BE2C (cell line): Measurements from ENCODE around the gene BCL2L1.
A peak's percentile ranks its signal among the peaks of the same experiment; 100 is the strongest.
"Not testable (repeated sequence)": the region's sequence is repeated elsewhere in the genome, so short reads cannot be mapped to it uniquely, and the experiment has no call there.

Experiments used
- DNase-seq: peaks from one replicate; pipeline ENCODE4 v3.0.0-alpha.2; 2020
- H3K27me3 ChIP-seq: fragments of 250-450 bp; sonication (Bioruptor Pico); 2 replicates; pipeline ENCODE4 v1.5.1; 2020; ENCODE audit warnings: mild to moderate bottlenecking
- H3K36me3 ChIP-seq: fragments of 250-450 bp; sonication (Bioruptor Pico); 2 replicates; pipeline ENCODE4 v1.5.1; 2020; ENCODE audit warnings: mild to moderate bottlenecking
- H3K4me1 ChIP-seq: fragments of 250-450 bp; sonication (Bioruptor Pico); 2 replicates; pipeline ENCODE4 v1.5.1; 2020
- H3K4me3 ChIP-seq: 2 replicates; pipeline ENCODE4 v1.5.1; 2011; ENCODE audit warnings: low read depth, low read length
- H3K9me3 ChIP-seq: fragments of 250-450 bp; sonication (Bioruptor Pico); 2 replicates; pipeline ENCODE4 v1.5.1; 2020
- CTCF ChIP-seq: IDR thresholded peaks from 2 replicates; pipeline ENCODE4 v1.5.1; 2012; ENCODE audit warnings: mild to moderate bottlenecking, low read depth, low read length

Gene BCL2L1

GRCh38 chr20:31670371-31671228 lies 52.1 kb downstream of the BCL2L1 start:
- peak; percentile 54 for DNase-seq
- TF ChIP-seq CTCF: no peak
- H3K27me3 ChIP-seq: no peaks in the 10 kb centered on the region
- no peaks in the 10 kb centered on the region for H3K36me3 ChIP-seq
- no peaks in the 10 kb centered on the region for H3K9me3 ChIP-seq
- H3K4me1 ChIP-seq: peaks cover 14% of the 10 kb centered on the region
- H3K4me3 ChIP-seq: no peak overlapping the region

GRCh38 chr20:31669876-31670275 lies 52.8 kb downstream of the BCL2L1 start:
- Histone ChIP-seq H3K9me3 (no peaks in the 10 kb centered on the region), H3K36me3 (no peaks in the 10 kb centered on the region; the same call in 1 of the 2 replicates), H3K4me3 (no peak overlapping the region), H3K4me1 (peaks cover 7% of the 10 kb centered on the region), H3K27me3 (no peaks in the 10 kb centered on the region)
- no peak for TF ChIP-seq CTCF
- DNase-seq: no peak

GRCh38 chr20:31668944-31669343 lies 53.7 kb downstream of the BCL2L1 start:
- H3K36me3 ChIP-seq, H3K4me1 ChIP-seq, H3K4me3 ChIP-seq, H3K9me3 ChIP-seq, DNase-seq, H3K27me3 ChIP-seq: not testable (repeated sequence)

- peaks cover 7% of the 10 kb centered on the region for H3K4me1 ChIP-seq
- no peaks in the 10 kb centered on the region for H3K27me3 ChIP-seq
- no peak for TF ChIP-seq CTCF
- no peak overlapping the region for H3K4me3 ChIP-seq
- H3K9me3 ChIP-seq: no peaks in the 10 kb centered on the region
- no peaks in the 10 kb centered on the region; the same call in 1 of the 2 replicates for H3K36me3 ChIP-seq
- no peak for DNase-seq
Measured at GRCh38 chr20:31667315-31668285, 55.1 kb downstream of the BCL2L1 start.

GRCh38 chr20:31666258-31667042 lies 56.2 kb downstream of the BCL2L1 start:
- peaks cover 7% of the 10 kb centered on the region for H3K4me1 ChIP-seq
- no peak for DNase-seq
- no peak for TF ChIP-seq CTCF
- no peak overlapping the region for H3K4me3 ChIP-seq
- no peaks in the 10 kb centered on the region for H3K9me3 ChIP-seq
- no peaks in the 10 kb centered on the region; the same call in 1 of the 2 replicates for H3K36me3 ChIP-seq
- H3K27me3 ChIP-seq: no peaks in the 10 kb centered on the region

- H3K36me3 ChIP-seq: no peaks in the 10 kb centered on the region; the same call in 1 of the 2 replicates
- no peak for DNase-seq
- no peaks in the 10 kb centered on the region for H3K27me3 ChIP-seq
- no peak overlapping the region for H3K4me3 ChIP-seq
- no peaks in the 10 kb centered on the region for H3K9me3 ChIP-seq
- no peak for TF ChIP-seq CTCF
- no peaks in the 10 kb centered on the region; the same call in 1 of the 2 replicates for H3K4me1 ChIP-seq
Measured at GRCh38 chr20:31665753-31666152, 56.9 kb downstream of the BCL2L1 start.
